HG02610 (cell line): Measurements from ENCODE around the gene NXF1.

Experiments
- ATAC-seq: cut with Tn5 transposase; IDR thresholded peaks from one replicate; pipeline ENCODE4 v1.9.1; 2021; ENCODE audit warnings: mild to moderate bottlenecking, moderate library complexity; ENCODE audit not compliant: unreplicated experiment

Gene NXF1

DNA sequence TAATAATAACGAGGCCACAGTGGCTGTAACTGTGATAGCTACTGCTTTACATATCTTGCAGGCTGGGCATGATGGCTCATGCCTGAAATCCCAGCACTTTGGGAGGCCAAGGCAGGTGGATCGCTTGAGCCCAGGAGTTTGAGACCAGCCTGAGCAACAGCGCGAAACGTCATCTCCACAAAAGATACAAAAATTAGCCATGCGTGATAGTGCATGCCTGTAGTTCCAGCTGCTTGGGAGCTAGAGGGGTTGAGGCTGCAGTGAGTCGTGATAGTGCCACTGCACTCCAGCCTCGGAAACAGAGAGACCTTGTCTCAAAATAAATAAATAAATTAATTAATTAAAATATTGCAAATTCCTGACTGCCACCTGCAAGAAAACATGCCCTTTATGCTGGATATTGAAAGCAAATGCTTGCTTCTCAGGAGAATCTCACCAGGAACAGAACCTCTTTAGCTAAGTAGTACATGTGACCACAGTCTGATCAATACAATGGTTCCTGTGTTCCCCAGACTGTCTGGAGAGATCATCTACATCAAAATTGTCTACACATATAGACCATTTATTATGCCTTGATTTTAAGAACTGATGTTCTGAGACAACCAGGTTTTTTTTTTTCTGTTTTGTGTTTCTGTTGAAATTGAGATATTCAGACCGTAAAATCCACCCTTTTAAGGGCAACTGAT is 57.6 kb downstream of the NXF1 start:
- no peak for ATAC-seq
